ENCODE data around the gene KCNJ9.
"Not testable (repeated sequence)": the region's sequence is repeated elsewhere in the genome, so short reads cannot be mapped to it uniquely, and the experiment has no call there.

The KCNJ9 gene

DNA sequence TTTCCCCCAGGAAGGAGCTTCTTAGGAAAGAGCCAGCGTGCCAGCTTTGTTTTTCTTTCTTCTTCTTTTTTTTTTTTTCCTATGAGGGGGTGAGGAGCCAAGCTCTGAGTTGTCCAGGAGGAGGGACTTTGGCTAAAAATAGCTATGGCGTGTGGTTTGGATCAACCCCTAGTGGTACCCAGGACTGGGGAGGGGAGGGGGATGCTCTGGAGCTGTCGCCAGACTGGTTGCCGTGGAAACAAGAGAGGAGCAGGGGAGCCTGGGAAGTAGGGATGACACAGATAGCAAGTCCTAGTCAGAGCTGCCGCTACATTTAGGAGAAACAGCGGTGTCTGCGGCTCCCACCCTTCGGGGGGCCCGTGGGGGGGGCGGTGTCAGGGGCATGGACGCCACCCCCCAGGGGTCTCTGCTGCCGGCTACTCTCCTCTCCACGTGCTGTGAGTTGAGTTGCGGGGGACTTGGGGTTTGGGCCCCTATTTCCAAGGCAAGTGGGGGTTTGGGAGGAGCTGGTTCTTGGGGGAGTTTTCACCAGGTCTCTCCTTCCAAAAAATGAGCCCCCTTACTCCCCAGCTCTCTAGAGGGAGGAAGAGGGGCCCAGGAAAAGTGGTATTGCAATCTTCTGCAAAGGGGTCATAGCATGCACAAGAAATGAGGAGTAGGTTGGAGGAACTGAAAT lies at the start of gene KCNJ9:
KCNJ9 (plus strand) TSS at position 278 of the 676 bp plus-strand sequence. CDS start 2,493 bp downstream, outside the sequence.
- no peak for DNase-seq

DNA sequence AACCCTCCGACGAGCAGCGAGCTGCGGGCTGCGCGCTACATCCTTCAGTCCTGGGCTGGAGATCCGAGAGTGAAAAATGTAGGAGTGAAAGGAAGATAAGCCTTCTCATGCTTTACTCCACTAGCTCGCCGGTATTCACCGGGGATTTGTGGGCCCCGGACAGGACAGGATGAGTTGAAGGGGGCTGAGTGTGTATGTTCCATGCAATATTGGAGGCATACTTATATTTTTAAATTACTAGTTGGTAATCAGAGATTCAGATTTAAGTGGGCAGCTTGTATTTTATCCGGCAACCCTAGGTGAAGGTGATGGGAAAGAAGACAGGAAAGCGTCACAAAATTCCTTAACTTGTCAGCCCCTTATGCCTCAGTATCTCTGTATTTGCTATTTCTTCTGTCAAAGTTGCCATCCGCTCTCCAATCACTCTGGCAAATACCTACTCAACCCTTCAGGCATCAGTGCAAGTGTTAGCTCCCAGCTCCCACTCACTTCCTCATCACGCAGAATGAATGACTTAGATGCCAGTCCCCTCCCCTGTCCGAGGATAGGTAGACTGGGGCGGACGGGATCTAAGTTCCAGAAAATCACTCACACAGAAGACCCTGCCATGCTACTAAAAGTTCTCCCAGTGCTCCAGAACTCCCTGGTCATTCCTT lies 49.0 kb upstream of the KCNJ9 start:
- peak; percentile 7 for DNase-seq

DNA sequence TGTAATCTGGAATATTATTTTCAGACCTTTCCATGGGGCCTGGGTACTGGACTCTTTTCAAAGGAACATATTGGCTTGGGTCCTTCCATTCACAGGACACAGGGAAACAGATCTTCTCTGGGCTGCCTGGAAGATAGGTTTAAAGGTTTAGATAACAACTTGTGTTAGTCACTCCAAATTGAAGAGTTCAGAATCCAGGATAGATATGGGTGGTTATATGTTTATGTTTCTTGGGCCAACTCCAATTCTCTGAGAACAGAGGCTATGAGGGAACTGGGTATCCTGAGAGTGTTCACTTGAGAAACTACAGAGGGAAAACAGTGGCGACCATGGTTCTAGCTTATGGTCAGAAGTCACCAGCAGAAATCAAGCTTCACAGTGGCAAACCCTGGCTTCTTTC lies 40.9 kb upstream of the KCNJ9 start:
- no peak for DNase-seq

DNA sequence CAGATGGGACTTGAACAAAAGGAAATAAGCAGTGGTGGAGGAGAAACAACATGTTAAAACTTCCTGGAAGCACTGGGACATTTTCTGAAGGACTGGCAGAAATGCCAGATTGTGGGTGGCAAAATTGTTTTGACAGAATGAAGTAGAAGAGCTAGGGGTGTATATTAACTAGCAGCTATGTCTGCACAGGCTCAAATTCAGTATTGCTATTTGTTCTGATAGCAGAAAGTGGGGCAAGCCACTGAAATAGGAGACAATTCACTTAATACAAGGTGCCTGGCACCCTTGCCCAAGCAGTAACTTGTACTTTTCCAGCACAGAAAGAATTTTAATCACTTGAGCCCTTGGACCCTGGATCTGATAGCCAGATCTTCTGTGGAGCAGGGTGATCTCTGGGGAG lies 37.8 kb upstream of the KCNJ9 start:
- no peak for DNase-seq

DNA sequence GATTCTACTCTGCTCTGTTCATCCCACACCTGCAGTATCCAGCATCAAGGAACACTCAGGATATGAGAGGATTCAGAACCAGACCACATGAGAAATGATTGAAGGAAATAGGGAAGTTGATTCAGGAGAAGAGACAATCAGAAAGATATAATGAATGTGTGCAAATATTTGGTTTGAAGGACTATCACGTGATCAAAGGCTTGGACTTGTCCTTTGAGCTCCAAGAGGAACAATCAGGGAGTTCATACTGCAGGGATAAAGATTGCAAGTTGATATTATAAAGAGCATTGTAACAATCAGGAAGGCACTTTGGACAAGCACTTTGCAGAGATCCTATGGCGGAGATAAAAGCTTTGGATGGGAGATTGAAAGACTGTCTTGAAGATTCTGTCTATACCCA lies 35.7 kb upstream of the KCNJ9 start:
- DNase-seq, result no peak

DNA sequence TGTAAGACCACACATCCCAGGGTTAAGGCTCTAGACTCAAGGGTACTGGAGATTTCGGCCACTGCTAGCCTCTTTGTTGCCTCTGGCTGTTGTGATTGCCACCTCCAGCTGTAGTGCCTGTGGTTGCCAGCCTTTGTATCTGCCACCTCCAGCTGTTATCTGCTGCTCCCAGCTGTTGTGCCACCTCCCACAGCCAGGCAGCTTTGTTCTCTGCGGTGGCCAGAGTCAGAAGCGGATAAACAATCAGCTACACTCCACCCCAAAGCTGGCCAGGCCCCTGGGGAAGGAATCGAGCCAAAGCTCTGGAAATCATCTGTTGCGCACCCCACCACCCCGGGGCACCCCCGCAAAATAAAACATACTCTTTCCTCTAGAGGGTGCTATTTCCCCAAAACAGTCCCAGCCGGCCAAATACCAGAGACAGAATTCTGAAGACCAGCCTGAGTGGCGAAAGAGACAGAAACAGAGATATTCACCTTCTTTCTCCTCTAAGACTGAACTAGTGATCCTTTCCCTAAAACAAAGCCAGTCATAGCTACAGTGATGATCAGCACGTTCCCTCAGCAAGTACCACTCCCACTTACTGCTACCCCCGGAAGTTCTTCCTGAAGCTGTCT lies 34.7 kb upstream of the KCNJ9 start:
- DNase-seq, result peak; percentile 59

DNA sequence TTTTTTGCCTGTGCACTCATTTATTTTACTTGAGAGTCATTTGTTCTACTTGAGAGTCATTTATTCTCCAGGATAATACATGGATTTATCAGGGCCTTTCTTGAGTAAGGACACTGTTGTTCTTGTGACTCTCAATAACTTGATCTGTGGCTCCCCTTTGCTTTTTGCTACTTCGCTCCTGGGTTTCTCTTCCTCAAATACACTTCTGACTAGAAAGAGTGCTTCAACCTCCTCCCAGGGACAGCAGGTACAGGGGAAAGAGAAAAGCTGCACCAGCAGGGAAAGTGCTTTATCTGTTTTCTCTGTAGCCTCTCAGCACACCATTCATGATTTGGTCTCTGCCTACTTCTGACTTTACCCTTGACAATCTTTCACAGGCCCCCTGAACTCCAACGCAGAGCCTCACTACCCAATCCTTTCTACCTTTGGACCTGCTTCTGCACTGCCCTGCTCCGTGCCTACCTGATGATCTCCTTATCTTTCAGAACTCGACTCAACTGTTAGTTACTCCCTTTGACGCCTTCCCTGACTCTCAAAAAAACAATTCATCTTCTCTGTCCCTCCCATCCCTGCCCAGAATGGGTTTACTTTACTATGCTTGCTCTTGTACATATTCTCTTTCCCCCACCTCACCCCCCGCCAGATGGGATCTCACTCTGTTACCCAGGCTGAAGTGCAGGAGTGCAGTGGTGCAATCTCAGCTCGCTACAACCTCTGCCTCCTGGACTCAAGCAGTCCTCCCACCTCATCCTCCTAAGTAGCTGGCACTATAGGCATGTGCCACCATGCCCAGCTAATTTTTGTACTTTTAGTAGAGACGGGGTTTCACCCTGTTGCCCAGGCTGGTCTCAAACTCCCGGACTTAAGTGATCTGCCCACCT lies 34.0 kb upstream of the KCNJ9 start:
- DNase-seq, result no peak

DNA sequence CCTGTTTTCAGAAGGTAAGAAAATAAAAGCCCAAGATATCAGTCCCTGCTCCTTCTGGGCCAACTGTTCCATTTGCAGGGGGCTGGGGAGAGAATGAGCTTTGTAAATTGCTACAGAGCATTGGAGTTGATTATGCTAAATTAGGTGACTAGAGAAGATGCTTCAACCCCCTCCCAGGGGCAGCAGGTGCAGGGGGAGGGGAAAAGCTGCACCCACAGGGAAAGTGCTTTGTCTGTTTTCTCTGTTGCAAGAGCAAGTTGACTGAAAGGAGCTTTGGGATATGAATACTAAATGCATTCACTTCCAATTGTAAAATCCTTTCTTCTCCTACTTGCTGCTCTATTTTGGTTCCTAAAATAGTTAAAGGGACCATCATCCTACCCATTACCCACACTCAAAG lies 33.0 kb upstream of the KCNJ9 start:
- DNase-seq, result no peak

DNA sequence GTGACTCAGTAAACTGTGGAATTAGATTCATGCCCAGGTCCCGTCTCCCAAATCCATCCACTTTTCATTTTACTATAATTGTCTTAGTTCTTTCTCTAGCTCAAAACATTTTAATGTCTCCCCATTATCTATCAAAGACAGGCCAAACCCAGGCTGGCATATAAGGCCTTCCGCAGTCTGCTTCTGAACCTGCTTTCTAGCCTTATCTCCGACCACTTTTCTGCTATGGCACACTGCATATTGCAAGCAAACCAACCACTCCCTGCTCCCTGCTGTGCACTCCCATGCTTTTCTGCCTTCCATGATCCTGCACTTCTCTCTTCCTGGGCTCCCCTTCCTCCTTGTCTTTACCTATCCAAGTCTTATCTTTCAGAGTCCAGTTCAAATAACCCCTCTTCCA lies 32.2 kb upstream of the KCNJ9 start:
- no peak for DNase-seq

DNA sequence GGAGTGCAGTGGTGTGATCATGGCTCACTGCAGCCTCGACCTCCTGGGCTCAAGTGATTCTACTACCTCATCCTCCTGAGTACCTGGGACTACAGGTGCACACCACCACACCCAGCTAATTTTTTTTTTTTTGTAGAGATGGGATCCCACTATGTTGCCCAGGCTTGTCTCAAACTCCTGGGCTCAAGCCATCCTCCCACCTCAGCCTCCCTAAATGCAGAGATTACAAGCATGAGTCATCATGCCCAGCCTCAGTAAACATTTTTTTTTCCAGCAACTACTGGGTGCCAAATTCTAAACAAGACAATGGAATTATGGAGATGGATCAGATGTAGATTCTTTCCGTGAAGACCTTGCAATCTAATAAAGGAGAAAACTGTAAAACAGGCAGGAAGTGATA lies 31.2 kb upstream of the KCNJ9 start:
- DNase-seq, result not testable (repeated sequence)

DNA sequence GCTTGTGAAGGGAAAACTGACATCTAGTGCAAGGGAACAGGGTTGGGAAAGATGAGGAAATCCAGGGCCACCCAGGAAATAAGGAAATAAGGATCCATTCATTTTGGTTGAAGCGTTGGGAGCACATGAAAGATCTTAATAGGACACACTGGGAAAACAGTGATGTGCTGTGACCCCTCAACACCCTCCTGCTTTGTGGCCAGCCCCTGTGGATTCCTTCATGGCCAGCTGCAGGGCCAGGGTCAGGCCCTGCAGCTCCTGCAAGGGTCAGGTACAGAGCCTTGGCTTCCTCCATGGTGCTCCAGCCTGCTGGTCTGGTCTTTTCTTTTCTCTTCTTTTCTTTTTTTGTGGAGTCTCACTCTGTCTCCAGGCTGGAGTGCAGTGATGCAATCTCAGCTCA lies 30.7 kb upstream of the KCNJ9 start:
- DNase-seq, result no peak

DNA sequence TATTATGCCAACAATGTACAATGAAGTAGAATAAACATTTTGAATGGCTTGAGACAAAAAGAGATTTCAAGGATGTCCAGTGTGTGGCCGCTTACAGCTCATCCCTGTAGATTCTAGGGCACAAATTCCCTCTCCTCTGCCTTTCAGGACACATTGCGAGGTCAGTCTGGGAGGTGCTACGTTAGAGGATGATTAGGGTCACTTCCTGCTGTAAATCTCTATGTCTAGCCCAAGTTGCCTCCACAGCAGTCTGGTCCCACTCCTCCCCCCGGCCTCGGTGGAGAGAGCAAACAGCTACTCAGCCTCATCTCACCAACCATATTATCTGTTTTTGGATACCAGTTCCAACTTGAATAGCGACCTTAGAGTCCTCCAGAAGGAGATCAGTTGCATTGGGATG lies 28.4 kb upstream of the KCNJ9 start:
- DNase-seq, result no peak

DNA sequence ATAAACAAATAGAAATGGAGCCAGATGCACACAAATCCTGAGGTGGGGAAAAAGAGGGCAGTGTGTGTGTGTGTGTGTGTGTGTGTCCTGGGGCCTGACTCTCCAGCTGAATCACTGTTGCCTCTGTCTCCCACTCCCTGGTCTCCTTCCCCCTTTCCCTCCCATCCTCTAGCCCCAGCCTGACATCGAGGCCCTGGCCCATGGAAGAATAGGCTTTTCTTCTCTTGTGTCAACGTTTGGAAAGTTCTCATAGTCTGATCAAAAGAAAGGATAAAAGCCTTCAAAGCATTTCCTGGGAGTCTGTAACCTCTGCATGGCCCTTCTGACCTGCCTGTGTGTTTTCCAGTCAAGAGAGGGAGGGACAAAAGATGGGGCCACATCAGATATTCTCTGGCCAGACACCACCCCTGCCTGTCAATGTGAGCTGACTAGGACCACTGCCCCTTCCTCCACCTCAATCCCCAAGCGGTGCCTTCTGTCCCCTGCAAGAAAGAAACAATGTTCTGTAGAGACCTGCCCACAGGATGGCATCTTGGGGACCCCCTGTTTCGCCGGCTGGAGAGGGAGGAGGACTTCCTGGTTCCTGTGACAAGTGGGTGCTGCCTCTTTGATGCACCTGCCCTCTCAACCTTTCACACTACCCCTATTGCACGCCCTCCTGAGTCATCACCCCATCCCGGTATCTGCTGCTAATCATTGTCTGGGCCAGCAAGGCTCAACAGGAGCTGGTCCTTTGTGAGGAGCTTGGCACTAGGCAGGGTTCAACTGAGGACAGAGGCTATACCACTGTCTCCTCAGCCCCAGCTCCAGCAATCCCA lies 27.6 kb upstream of the KCNJ9 start:
- DNase-seq, result no peak

DNA sequence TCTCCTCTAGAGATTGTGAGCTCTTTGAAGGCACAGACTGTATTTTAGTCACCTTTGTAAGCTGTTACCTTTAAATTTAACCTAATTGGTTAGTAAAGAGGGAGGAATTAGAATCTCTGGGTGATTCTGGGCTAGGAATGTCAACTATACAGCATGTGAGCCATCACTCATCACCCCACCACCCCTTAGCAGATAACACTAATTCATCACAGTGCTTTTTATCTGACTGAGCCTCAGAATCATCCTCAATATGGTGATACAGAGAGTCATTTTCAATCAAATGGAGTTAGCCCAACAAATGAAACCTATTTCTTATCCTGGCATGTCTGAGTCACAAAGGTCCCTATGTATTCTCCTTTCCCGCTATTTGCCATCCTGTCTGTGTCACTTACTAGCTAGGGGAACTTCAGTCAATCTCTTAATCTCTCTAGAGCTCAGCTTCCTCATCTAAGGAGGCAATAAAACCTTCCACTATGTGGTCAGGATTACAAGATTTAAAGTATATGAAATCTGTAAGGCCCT lies 24.6 kb upstream of the KCNJ9 start:
- no peak for DNase-seq

DNA sequence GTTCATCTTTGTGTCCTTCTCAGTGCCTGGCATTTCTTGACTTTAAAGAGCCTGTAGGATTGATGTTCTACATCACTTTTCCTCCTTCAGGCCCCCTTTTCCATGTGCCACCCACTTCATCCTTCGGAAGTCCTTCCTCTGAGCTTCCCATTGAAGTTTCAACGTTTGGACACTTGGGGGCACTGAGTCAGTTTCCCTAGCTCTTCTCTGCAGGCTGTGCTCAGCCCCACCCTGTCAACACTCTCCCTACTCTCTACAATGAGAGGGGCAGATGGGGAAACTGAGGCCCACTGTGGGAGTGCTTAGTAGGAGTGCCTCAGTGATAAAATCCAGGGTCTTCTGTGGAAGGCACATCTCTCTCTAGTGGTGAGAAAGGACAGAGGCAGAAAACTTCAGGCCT lies 23.3 kb upstream of the KCNJ9 start:
- no peak for DNase-seq

DNA sequence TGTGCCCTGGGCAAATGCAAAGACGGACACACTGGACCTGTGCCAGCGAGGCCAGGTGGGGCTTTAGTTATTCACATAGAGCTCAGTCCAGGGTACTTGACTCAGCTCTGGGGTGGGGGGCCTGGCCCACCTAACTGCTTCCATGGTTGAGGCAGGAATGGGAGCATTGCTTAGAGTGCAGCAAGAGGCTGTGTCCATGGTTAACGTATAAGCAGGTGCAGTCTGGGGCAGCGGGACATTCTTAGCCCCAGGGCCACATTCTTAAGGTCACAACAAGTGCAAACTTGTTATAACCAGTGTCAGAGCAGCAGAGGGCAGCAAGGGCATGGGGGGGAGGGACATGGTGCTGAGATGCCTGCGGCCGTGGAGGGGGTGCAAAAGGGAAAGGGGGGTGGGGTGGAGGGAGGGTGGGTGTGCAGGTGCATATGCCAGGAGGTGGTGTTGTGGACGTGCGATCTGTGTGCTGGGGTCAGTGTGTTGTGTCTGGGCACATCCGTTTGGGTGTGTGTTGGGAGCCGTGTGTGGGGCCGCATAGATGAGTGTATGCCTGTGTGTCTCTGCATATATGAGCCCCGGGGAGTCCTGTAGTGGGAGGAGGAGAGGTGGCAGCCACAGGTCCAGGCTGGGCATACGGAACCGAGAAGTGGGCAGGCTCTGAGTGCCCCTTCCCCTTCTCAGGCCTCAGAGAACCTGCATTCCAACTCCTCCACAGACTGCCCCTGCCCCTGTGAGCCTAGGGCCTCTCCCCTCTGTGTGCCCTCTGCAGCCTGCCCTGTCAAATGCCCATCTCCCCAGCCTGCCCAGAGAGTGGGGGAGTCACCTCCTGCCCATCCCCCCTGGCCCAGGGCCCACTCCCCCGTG lies 19.7 kb upstream of the KCNJ9 start:
- no peak for DNase-seq

DNA sequence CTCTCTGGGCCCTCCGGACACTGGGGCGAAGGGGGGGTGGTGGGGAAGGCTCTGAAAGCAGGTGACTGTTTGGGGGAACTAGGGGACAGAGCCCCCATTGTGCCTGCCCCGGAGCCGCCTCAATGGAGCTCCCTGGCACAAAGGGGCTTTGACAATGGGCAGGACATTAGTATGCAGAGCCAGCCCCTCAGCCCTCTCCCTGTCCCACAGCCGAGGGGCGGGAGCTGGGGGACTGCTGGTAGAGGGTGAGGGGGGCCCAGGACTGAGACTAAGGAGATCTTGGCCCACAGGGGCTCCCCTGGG lies 19.2 kb upstream of the KCNJ9 start:
- no peak for DNase-seq

DNA sequence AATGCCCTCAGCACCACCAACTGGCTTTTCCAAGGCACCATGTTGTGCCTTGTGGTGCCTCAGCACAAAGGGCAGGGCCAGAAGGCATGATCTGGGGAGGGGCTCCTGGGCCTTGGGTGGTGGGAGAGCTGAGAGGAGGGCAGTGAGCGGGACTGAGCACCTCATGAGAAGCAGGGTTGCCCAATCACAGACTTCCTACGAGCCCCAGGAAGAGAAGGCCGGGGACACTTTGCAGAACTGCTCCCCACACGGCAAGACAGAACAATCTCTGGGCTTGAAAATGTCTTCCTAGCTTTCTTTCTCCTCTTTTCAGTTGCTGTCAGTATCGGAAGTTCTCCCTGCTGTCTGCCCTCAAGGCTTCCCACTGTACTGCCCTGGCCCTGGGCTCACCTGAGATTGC lies 18.2 kb upstream of the KCNJ9 start:
- no peak for DNase-seq

DNA sequence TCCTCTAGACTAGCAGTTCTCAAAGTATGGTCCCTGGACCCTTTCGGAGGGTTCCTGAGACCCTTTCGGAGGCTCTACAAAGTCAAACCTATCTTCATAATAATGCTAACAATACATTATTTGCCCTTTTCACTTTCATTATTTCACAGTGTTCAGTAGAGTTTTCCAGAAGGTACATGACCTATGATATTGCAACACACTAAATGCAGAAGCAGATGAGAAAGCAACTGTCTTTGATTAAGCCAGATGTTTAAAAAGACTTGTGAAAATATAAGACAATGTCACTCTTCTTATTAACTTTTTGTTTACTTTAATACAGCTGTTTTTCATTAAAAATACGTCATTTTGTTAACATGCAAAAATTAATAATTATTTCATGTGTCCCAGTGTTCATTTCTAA lies 17.2 kb upstream of the KCNJ9 start:
- no peak for DNase-seq

DNA sequence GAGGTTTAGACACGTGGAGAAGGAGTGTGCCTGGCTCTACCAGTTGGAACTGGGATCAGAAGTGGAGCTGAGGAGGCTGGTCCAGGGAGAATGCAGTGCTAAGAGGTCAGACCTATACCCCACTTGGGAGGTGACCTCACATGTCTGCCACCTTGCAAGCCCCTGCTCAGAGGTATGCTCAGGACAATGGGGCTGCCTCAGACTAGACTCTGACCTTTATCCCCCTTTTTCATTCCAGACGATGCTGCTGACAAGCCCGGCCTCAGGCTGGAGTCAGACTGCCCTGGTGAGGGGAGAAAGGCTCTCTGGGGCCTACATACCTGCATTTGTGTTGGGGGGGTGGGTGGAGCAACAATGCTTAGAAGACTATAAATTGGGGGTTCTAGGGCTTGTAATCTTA lies 16.6 kb upstream of the KCNJ9 start:
- no peak for DNase-seq
